ENCODE measurements around the gene ZBTB45.
A peak's percentile ranks its signal among the peaks of the same experiment; 100 is the strongest.

The ZBTB45 gene

GRCh38 chr19:58513213-58513693 is 6.4 kb downstream of the ZBTB45 start:
- ChIA-PET CTCF (interaction anchor here (0.6 kb wide), 1 partner anchor 9 kb away, joined by 3 read pairs; no protein-coding TSS in a partner anchor), POLR2A (interaction anchor here (1.4 kb wide), 1 partner anchor 30 kb away, joined by 4 read pairs; the partner anchor contains the start of gene TRIM28)
- Histone ChIP-seq H3K4me1 (ENCODE audit: control insufficient read depth, insufficient read depth, low read length) (0 out of 2 replicates have a peak, but pooled peaks cover 2% of the 10 kb centered on the region), H3K27ac (ENCODE audit: extremely low read depth, low read depth, low read length) (no peak overlapping the region), H3K9me3 (ENCODE audit: control insufficient read depth, insufficient read depth, low read depth, low read length) (no peaks in the 10 kb centered on the region), H3K36me3 (ENCODE audit: control insufficient read depth in 2 of 2, insufficient read depth in 1 of 2, low read length in 2 of 2) (peaks cover 0 to 27% of the 10 kb centered on the region in 2 experiments; a peak in 1 of 3 replicates), H3K4me3 (ENCODE audit: low read depth, low read length) (no peak overlapping the region)
- no peak for TF ChIP-seq YY1 (tag by site-specific recombination; IDR thresholded peaks at IDR 0.05)
- no peak for TF ChIP-seq SP3 (tag by site-specific recombination; IDR thresholded peaks at IDR 0.05)
- TF ChIP-seq ZNF112 (tag by site-specific recombination; IDR thresholded peaks at IDR 0.05): no peak
- no peak for TF ChIP-seq BCL11B (tag by site-specific recombination; IDR thresholded peaks at IDR 0.05; ENCODE audit: low read depth)
- TF ChIP-seq ZFP69B (tag by site-specific recombination; IDR thresholded peaks at IDR 0.05): no peak
- TF ChIP-seq ZNF311 (tag by site-specific recombination; IDR thresholded peaks at IDR 0.05; ENCODE audit: borderline replicate concordance): no peak
- TF ChIP-seq HOXD13 (CRISPR knock-in tag; IDR thresholded peaks at IDR 0.05; ENCODE audit: borderline replicate concordance): no peak
- no peak for TF ChIP-seq ZNF701 (tag by site-specific recombination; IDR thresholded peaks at IDR 0.05)
- TF ChIP-seq ZBTB11 (tag by site-specific recombination; conservative IDR thresholded peaks at IDR 0.05; ENCODE audit: low read depth): no peak
- no peak for TF ChIP-seq SCRT1 (tag by site-specific recombination; IDR thresholded peaks at IDR 0.05; ENCODE audit: borderline replicate concordance)
- no peak for TF ChIP-seq ZNF843 (tag by site-specific recombination; IDR thresholded peaks at IDR 0.05)
- no peak for TF ChIP-seq ZNF335 (tag by site-specific recombination; conservative IDR thresholded peaks at IDR 0.05)
- no peak for TF ChIP-seq ZBTB8A (tag by site-specific recombination; IDR thresholded peaks at IDR 0.05)
- no peak for TF ChIP-seq ZNF266 (tag by site-specific recombination; IDR thresholded peaks at IDR 0.05; ENCODE audit: low read depth)
- no peak for TF ChIP-seq KLF7 (tag by site-specific recombination; IDR thresholded peaks at IDR 0.05; ENCODE audit: borderline replicate concordance)

GRCh38 chr19:58511353-58512208 is 8.0 kb downstream of the ZBTB45 start, which contains the start of gene SLC27A5:
Gene SLC27A5, minus strand, starts transcription at chr19:58511992. Its CDS starts 37 bp downstream, at chr19:58511955.
- H3K4me3 ChIP-seq (ENCODE audit: low read depth, low read length): no peak within 1 kb of the TSS
- CTCF ChIA-PET: no interaction called here
- no peaks in the 10 kb centered on the region for H3K4me1 ChIP-seq (ENCODE audit: control insufficient read depth, insufficient read depth, low read length)

More at GRCh38 chr19:58511353-58512208, 8.0 kb downstream of the ZBTB45 start, which contains the start of gene SLC27A5:
- H3K27ac ChIP-seq (ENCODE audit: extremely low read depth, low read depth, low read length): no peak within 1 kb of the TSS
- no peaks in the 10 kb centered on the region for H3K9me3 ChIP-seq (ENCODE audit: control insufficient read depth, insufficient read depth, low read depth, low read length)
- POLR2A ChIA-PET: interaction anchor here (0.6 to 1.4 kb wide), 3 partner anchors 8 to 32 kb away, joined by 3 to 4 read pairs (median 4); partner anchors contain the start of genes TRIM28 and ZBTB45
- TF ChIP-seq SCRT1 (tag by site-specific recombination; IDR thresholded peaks at IDR 0.05; ENCODE audit: borderline replicate concordance) (no peak), OVOL3 (tag by site-specific recombination; IDR thresholded peaks at IDR 0.05) (no peak), ZFP3 (tag by site-specific recombination; IDR thresholded peaks at IDR 0.05; ENCODE audit: low read depth) (no peak), ZNF843 (tag by site-specific recombination; IDR thresholded peaks at IDR 0.05) (no peak), ZNF670 (tag by site-specific recombination; IDR thresholded peaks at IDR 0.05; ENCODE audit: low read depth) (no peak), ZNF2 (tag by site-specific recombination; IDR thresholded peaks at IDR 0.05) (no peak), SCRT2 (tag by site-specific recombination; IDR thresholded peaks at IDR 0.05) (peak; percentile 45; the same call in 1 of the 2 replicates)
- H3K36me3 ChIP-seq (ENCODE audit: control insufficient read depth in 2 of 2, insufficient read depth in 1 of 2, low read length in 2 of 2): peaks cover 0 to 18% of the 10 kb centered on the region in 2 experiments; a peak in 1 of 3 replicates
